ENCODE measurements around the gene DUSP10.

Gene DUSP10

GRCh38 chr1:221778125-221778524, 36.2 kb upstream of the DUSP10 start:
- Histone ChIP-seq H3K4me3 (ENCODE audit: low read depth, low read length) (no peak overlapping the region), H3K27me3 (ENCODE audit: insufficient read depth, low read depth, severe bottlenecking) (no peaks in the 10 kb centered on the region), H3K9me3 (ENCODE audit: severe bottlenecking) (no peaks in the 10 kb centered on the region), H3K27ac (no peak overlapping the region), H3K36me3 (no peaks in the 10 kb centered on the region)
- TF ChIP-seq CTCF (IDR thresholded peaks at IDR 0.05; ENCODE audit: low read depth, low read length): no peak
- DNase-seq: no peak

GRCh38 chr1:221777431-221778072, 35.7 kb upstream of the DUSP10 start:
- Histone ChIP-seq H3K27me3 (ENCODE audit: insufficient read depth, low read depth, severe bottlenecking) (no peaks in the 10 kb centered on the region), H3K9me3 (ENCODE audit: severe bottlenecking) (no peaks in the 10 kb centered on the region), H3K36me3 (no peaks in the 10 kb centered on the region), H3K27ac (no peak overlapping the region), H3K4me3 (ENCODE audit: low read depth, low read length) (no peak overlapping the region)
- no peak for TF ChIP-seq CTCF (IDR thresholded peaks at IDR 0.05; ENCODE audit: low read depth, low read length)
- DNase-seq: no peak

GRCh38 chr1:221776495-221777301, 34.8 kb upstream of the DUSP10 start:
- no peak for DNase-seq
- Histone ChIP-seq H3K36me3 (no peaks in the 10 kb centered on the region), H3K27me3 (ENCODE audit: insufficient read depth, low read depth, severe bottlenecking) (no peaks in the 10 kb centered on the region), H3K4me3 (ENCODE audit: low read depth, low read length) (no peak overlapping the region), H3K9me3 (ENCODE audit: severe bottlenecking) (no peaks in the 10 kb centered on the region), H3K27ac (no peak overlapping the region)
- no peak for TF ChIP-seq CTCF (IDR thresholded peaks at IDR 0.05; ENCODE audit: low read depth, low read length)

- TF ChIP-seq CTCF (IDR thresholded peaks at IDR 0.05; ENCODE audit: low read depth, low read length): no peak
- H3K27ac ChIP-seq: no peak overlapping the region
- H3K27me3 ChIP-seq (ENCODE audit: insufficient read depth, low read depth, severe bottlenecking): no peaks in the 10 kb centered on the region
- no peaks in the 10 kb centered on the region for H3K9me3 ChIP-seq (ENCODE audit: severe bottlenecking)
- no peak for DNase-seq
- no peak overlapping the region for H3K4me3 ChIP-seq (ENCODE audit: low read depth, low read length)
- H3K36me3 ChIP-seq: no peaks in the 10 kb centered on the region
These were observed 33.3 kb upstream of the DUSP10 start for GRCh38 chr1:221775206-221775605.

- TF ChIP-seq CTCF (IDR thresholded peaks at IDR 0.05; ENCODE audit: low read depth, low read length): no peak
- no peaks in the 10 kb centered on the region for H3K36me3 ChIP-seq
- no peak for DNase-seq
- H3K27ac ChIP-seq: no peak overlapping the region
- H3K9me3 ChIP-seq (ENCODE audit: severe bottlenecking): no peaks in the 10 kb centered on the region
- H3K4me3 ChIP-seq (ENCODE audit: low read depth, low read length): no peak overlapping the region
- no peaks in the 10 kb centered on the region for H3K27me3 ChIP-seq (ENCODE audit: insufficient read depth, low read depth, severe bottlenecking)
These were observed 32.4 kb upstream of the DUSP10 start for GRCh38 chr1:221774054-221774842.
